HG03060 (cell line): ENCODE data around the gene ELSPBP1.
"Not testable (repeated sequence)": the region's sequence is repeated elsewhere in the genome, so short reads cannot be mapped to it uniquely, and the experiment has no call there.

ENCODE experiments used
- ATAC-seq: cut with Tn5 transposase; IDR thresholded peaks from one replicate; pipeline ENCODE4 v1.9.1; 2021; ENCODE audit warnings: low read depth, moderate number of reproducible peaks; ENCODE audit not compliant: unreplicated experiment

ELSPBP1 gene

DNA sequence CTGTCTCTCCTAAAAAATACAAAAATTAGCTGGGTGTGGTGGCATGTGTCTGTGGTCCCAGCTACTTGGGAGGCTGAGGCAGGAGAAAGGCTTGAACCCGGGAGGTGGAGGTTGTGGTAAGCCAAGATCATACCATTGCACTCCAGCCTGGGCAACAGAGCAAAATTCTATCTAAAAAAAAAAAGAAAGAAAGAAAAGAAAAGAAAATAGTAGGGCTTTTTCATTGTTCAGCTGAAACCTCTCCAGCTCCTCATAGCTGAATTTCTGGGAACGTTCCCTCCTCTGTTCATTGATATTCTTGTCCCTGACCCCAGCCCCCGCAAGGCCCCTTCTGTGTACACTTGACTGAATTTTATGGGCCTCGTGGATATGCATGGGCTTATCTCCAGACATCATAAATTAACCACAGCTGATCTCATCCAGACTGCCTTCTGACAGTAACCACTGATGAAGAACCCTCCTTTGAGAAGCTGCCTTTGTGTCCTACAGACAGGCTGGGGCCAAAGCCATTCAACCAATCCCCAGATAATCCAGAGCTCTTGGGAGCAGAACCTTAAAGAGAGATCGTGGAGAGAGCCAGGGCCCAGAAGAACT, at the start of gene ELSPBP1:
Gene ELSPBP1 (plus strand): TSS at position 424 of the 594 bp plus-strand sequence. CDS start 14,036 bp downstream, outside the sequence.
- ATAC-seq = no peak

- ATAC-seq = not testable (repeated sequence)
These were observed 44.4 kb upstream of the ELSPBP1 start for GRCh38 chr19:47949852-47950521.

DNA sequence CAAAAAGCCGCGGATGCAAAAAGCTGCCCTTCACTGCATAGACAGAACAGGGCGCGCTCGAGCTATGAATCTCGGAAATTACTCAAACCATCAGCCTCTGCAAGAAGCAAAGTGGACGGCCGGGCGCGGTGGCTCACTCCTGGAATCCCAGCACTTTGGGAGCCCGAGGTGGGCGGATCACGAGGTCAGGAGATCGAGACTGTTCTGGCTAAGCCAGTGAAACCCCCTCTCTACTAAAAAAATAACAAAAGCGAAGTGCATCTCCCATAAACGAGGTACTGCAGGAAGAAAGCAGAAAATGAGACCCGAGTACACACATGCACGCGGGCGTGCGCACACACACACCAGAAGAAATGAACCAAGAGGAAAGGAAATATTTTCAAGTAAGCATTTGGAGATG, 42.3 kb upstream of the ELSPBP1 start:
- ATAC-seq = not testable (repeated sequence)

DNA sequence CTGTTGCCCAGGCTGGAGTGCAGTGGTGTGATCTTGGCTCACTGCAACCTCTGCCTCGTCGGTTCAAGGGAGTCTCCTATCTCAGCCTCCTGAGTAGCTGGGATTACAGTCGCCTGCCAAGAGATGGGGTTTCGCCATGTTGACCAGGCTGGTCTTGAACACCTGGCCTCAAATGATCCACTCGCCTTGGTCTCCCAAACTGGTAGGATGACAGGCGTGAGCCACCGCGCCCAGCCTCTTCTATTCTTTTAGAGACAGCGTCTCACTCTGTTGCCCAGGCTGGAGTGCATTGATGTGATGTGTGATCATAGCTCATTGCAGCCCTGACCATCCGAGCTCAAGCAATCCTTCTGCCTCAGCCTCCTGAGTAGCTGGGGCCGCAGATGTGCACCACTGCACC, 38.5 kb upstream of the ELSPBP1 start:
- not testable (repeated sequence) for ATAC-seq

DNA sequence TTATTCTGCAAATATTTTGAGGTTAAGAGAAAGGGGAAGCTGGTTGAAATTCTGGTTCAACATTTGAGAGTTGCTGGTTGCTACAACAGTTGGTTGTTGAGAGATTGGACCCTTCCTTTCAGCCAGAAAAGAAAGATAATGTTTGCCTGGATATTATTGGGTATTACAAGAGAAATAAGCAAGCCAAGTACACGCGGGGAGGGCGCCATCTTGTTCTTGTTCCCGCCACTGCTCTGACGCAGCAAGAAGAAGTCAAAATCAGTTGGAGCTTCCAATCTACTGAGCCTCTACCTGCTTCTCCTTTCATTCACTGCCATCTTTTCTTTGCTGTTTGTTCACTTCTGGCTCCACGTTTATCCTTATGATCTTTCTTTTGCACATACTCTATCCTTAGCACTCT, 20.9 kb upstream of the ELSPBP1 start:
- ATAC-seq = no peak

- ATAC-seq = no peak
These were observed 3.1 kb upstream of the ELSPBP1 start for GRCh38 chr19:47991191-47991808.

GRCh38 chr19:47992070-47992469, 2.4 kb upstream of the ELSPBP1 start, which contains the start of gene BSPH1:
Gene BSPH1, minus strand, starts transcription at chr19:47992170. Its CDS starts 89 bp downstream, at chr19:47992081.
- no peak for ATAC-seq

GRCh38 chr19:47996230-47996727, 1.8 kb downstream of the ELSPBP1 start:
- ATAC-seq = no peak

DNA sequence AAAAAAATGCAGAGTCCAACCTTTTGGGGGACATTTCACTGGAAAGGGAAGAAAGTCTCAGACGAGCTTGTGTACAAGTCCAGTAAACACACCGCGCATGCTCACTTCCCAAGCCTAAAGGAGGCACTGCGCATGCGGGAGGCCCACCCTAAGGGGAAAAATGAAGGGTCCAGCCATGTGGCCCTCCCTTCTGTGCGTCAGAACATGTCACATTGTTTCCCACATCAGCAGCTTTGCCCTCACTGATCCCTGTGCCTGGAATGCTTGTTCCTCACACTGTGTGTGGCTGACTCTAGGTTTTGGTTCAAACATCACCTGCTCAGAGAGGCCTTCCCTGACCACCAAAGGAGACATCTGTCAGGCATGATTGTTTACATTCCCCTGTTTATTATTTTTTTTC, 4.4 kb downstream of the ELSPBP1 start:
- ATAC-seq = no peak

GRCh38 chr19:48000846-48001245, 6.4 kb downstream of the ELSPBP1 start:
- ATAC-seq = no peak

DNA sequence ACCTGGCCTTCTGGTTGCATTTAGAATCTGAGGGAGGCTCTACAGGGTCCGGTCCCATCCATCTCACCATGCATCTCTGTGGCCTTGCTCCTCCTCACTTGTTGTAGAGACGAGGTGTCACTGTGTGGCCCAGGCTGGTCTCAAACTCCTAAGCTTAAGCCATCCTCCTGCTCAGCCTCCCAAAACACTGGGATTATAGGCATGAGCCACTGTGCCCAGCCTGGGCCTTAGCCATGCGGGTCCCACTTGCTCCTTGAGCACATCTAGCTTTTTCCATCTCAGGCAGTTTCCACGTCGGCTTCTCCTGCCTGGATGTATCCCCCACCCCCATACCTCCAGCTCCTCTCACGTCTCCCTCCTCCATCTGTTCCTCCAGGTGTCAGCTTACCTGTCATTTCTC, 9.8 kb downstream of the ELSPBP1 start:
- no peak for ATAC-seq

DNA sequence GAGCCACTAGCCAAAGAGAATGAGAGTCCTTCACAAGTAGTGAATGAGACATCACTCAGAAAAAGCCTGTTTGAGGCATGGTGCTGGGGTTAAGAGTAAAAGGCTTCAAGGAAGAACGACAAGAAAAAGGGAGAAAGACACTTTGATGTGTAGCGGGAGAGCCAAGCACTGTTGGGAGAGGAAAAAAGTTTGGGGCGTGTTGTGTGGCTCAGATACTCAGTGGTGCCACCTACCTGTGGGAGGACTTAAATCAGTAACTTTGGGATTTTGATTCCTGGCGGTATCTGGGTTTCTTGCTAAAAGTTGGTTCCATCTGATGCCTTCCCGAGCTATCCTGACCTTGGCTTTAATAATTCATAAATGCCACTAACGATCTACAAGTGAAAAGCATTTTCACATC, 12.3 kb downstream of the ELSPBP1 start:
- no peak for ATAC-seq

- no peak for ATAC-seq
These were observed 16.7 kb downstream of the ELSPBP1 start for GRCh38 chr19:48010932-48011758.

GRCh38 chr19:48020686-48021085, 26.3 kb downstream of the ELSPBP1 start:
- no peak for ATAC-seq

- no peak for ATAC-seq
These were observed 28.6 kb downstream of the ELSPBP1 start for GRCh38 chr19:48023011-48023410.

- ATAC-seq = no peak
These were observed 29.1 kb downstream of the ELSPBP1 start for GRCh38 chr19:48023518-48023917.

- ATAC-seq = no peak
These were observed 31.0 kb downstream of the ELSPBP1 start for GRCh38 chr19:48025480-48025879.

DNA sequence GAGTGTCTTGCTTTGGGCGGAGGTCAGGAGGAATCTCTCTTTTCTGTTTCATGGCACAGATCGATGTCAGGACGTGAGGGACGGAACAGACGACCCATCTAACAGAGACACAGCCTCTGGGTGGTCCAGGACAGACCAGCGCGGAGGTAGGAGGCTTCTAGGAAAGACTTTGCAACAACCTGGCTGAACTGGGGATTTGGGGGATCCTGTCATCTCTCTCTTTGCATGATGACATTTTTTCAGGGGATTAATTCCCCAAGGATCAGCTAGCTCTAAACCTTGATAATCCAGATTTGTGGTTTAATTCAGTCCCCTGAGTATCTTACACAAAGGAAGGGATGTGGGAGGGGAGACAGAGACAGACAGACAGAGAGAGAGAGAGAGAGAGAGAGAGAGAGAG, 35.0 kb downstream of the ELSPBP1 start:
- no peak for ATAC-seq

GRCh38 chr19:48030073-48030472, 35.6 kb downstream of the ELSPBP1 start:
- ATAC-seq = no peak

GRCh38 chr19:48033604-48034003, 39.2 kb downstream of the ELSPBP1 start:
- no peak for ATAC-seq

DNA sequence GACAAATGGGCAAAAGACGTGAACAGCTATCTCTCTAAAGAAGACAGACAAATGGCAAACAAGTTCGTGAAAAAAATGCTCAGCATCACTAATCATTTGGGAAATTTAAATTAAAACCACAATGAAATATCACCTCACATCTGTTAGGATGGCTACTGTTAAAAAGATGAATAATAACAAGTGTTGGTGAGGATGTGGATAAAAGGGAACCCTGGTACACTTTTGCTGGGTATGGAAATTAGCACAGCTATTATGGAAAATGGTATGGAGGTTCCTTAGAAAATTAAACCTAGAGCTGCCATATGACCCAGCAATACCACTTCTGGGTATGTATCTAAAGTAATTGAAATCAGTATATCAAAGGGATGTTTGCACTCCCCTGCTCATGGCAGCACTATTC, 42.3 kb downstream of the ELSPBP1 start:
- ATAC-seq = no peak
